Omental fat pad (tissue), 4 donors: ENCODE data around the gene MPND. TPM values are rescaled to one million over a fixed set of nuclear protein-coding genes. Genes with fewer than 3 reads are reported as not detected.
A peak's percentile ranks its signal among the peaks of the same experiment; 100 is the strongest.

Experiments
- ATAC-seq: fragments of 150-250 bp; one replicate; pipeline ENCODE4 v1.9.1; 2016; ENCODE audit warnings: mild to moderate bottlenecking, moderate library complexity; ENCODE audit not compliant: low FRiP score
- DNase-seq: peaks from one replicate; pipeline ENCODE4 v3.0.0-alpha.2; 2019; ENCODE audit warnings: low spot score
- total RNA-seq, 4 donors: library from RNA; depleted of rRNA; stranded (reverse); fragments of >200 nt; gene quantifications; one replicate each; pipeline ENCODE4 v1.1.0, GENCODE V29; 2016
- TF ChIP-seq, protein P1 (sequence below), 3 donors: fragments of 450-650 bp; IDR thresholded peaks; one replicate each; pipeline ENCODE4 v1.5.1; 2016 to 2017; ENCODE audit warnings: antibody characterized with exemption in 3 of 3, mild to moderate bottlenecking in 3 of 3, moderate library complexity in 2 of 3

Gene MPND
- total RNA-seq, 4 donors from 2014 or later, result 3.5 to 7.1 (median 6.0) TPM

DNA sequence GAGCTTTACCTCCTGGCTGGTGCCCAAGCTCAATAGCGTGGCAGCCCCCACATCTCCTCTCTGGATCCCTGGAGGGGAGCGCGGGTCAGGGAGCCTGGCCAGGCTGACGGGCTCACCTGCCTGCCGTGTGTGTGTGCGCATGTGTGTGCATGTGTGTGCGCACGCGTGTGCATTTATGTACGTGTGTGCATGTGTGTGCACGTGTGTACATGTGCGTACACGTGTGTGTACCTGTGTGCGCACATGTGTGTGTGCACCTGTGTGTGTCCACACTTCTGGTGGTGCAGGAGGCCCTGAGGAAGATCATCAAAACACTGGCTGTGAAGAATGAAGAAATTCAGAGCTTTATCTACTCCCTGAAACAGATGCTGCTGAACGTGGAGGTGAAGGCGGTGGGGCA, 37.7 kb upstream of the MPND start:
- ATAC-seq, result no peak
- no peak for DNase-seq
- TF ChIP-seq, protein P1, sequence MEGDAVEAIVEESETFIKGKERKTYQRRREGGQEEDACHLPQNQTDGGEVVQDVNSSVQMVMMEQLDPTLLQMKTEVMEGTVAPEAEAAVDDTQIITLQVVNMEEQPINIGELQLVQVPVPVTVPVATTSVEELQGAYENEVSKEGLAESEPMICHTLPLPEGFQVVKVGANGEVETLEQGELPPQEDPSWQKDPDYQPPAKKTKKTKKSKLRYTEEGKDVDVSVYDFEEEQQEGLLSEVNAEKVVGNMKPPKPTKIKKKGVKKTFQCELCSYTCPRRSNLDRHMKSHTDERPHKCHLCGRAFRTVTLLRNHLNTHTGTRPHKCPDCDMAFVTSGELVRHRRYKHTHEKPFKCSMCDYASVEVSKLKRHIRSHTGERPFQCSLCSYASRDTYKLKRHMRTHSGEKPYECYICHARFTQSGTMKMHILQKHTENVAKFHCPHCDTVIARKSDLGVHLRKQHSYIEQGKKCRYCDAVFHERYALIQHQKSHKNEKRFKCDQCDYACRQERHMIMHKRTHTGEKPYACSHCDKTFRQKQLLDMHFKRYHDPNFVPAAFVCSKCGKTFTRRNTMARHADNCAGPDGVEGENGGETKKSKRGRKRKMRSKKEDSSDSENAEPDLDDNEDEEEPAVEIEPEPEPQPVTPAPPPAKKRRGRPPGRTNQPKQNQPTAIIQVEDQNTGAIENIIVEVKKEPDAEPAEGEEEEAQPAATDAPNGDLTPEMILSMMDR (IDR thresholded peaks at IDR 0.05), result no peak

DNA sequence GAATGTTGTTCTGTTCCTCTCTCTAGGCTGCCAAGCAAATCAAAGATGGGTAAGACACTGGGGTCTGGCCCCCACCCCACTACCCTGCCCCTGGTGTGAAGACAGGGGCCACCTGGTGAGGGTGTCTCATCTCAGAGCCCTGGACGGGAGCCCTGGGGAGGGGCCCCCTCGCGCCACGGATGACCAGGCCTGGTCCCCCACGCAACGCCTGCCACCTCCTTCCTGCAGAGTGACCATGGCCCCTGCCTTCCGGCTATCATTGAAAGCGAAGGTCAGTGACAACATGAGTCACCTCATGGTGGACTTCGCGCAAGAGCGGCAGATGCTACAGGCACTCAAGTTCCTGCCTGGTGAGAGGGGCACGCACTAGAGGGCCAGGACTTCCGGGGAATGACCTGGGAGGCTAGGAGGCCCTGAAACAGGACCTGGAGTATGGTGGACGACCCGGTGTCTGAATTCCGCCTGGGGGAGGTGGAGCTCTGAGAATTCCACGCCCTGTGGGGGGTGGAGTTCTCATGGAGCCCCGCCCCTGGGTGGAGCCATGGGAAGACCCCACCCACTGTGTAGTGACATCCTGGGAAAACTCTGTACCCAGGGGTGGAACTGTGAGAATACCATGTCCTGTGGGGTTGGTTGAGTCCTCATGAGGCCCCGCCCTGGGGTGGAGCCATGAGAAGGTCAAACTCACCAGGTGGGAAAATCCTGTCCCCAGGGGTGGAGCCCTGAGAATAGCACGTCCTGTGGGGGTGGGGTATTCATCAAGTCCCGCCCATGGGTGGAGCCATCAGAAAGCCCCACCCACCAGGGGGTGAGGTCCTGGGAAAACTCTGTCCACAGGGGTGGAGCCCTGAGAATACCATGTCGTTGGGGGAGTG, 32.9 kb upstream of the MPND start:
- DNase-seq (no peak), ATAC-seq (peak; percentile 14)
- TF ChIP-seq, protein P1 (IDR thresholded peaks at IDR 0.05), result no peak

DNA sequence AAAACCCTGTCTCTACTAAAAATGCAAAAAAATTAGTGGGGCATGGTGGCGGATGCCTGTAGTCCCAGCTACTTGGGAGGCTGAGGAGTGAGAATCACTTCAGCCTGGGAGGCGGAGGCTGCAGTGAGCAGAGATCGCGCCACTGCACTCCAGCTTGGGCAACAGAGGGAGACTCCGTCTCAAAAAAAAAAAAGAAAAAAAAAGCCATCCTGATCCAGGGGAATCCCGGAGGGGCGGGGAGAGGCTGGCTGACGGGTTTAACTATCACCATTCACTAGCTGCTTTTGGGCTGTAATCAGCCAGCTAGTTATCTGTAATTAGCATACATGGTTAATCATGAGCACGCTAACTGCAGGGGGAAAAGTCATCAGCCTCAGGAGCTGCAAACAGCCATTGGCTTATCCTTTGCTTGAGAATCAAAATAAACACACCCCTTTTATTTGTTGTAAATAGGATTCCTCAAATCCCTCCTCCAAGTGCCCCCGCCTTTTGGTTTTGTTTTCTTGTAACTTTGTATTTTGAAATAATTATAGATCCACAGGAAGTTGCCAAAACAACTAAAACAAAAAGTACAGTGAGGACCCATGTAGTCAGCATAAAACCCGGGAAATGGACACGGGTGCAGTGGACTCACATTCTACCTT, 29.4 kb upstream of the MPND start:
- DNase-seq, result no peak
- TF ChIP-seq, protein P1 (IDR thresholded peaks at IDR 0.05), result no peak
- no peak for ATAC-seq

DNA sequence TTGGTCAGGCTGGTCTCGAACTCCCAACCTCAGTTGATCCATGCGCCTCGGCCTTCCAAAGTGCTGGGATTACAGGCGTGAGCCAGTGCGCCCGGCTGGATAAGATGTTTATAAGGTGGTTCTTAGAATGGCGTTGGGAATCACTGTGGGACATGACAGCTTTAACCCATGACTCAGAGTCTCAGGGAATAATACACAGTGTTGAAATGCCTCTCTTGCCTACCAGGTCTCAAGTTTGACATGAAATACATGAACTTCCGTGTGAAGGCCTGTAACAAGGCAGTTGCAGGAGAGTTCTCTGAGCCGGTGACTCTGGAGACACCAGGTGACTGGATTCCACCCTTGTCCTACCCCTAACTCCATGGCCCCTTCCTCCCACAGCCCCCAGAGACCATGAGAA, 26.4 kb upstream of the MPND start:
- ATAC-seq (no peak), DNase-seq (no peak)
- TF ChIP-seq, protein P1 (IDR thresholded peaks at IDR 0.05), result no peak

DNA sequence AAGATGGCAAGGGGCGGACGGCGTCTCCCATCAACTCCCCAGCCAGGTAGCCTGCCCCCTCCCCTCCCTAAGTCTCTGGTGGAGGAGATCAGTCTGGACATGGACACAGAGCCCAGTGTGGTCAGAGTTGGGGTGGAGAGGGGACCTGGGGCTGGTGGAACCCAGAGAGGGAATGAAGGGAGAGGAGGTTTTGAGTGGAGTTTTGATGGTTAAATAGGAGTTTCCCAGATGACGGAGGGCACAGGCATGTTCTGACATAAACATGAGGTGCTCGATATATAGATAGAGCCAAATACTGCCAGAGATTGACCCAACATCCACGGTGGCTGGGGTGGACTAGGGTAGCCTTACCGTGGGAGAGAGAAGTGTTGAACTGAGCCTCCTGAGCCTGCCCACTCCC, 24.9 kb upstream of the MPND start:
- DNase-seq (no peak), ATAC-seq (no peak)
- TF ChIP-seq, protein P1 (IDR thresholded peaks at IDR 0.05), result no peak

DNA sequence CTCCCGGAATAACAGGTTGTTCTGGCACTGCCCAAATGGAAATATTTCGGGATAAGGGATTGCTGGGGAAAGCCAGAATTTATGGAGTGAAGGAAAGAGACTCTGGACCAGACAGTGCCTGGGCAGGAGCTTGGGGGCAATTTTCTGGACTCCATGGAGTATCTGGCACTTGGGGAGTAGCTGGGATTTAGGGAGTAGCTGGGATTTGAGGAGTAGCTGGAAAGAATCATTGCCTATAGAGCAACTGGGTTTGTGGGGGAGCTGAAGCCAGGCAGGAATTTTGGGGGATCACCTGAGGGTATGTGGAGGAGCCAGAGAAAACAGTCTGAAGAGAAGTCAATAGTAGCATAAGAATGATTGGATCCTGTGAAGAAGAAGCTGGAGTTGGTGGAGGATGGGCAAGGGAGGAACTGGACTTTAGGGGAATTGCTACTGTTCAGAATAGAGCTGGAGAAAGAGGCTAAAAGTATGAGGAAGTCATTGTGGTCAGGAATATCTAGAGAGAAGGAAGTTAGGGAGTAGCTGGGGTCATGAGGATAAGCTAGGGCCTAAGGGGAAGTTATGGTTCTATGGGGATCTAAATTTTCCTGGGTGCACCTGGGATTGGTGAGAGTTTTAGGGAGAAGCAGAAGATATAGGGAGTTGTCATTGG, 24.2 kb upstream of the MPND start:
- TF ChIP-seq, protein P1 (IDR thresholded peaks at IDR 0.05), result no peak
- DNase-seq, result no peak
- ATAC-seq, result no peak
